PC-9 (cell line): Measurements from ENCODE around the gene TRIM44.

Experiments used
- CTCF ChIP-seq: fragments of 200-600 bp; sonication (generic); conservative IDR thresholded peaks from 2 replicates; pipeline ENCODE4 v1.6.1; 2017; ENCODE audit warnings: mixed run types, antibody characterized with exemption, mild to moderate bottlenecking, moderate library complexity
- EZH2 ChIP-seq: fragments of 200-600 bp; sonication (generic); IDR thresholded peaks from 2 replicates; pipeline ENCODE4 v1.8.0; 2017; ENCODE audit warnings: antibody characterized with exemption, low read depth

GRCh38 chr11:35785287-35786167 lies 123.0 kb downstream of the TRIM44 start:
- no peak for TF ChIP-seq CTCF
- TF ChIP-seq EZH2, result no peak
